Epithelial cell of esophagus (primary cell): ENCODE results near the gene PRKAA2.

Source experiments
- DNase-seq: peaks from one replicate; pipeline ENCODE4 v3.0.0; 2010; ENCODE audit warnings: low read depth
- H3K4me3 ChIP-seq: 2 replicates; pipeline ENCODE4 v1.5.1; 2011; ENCODE audit warnings: mild to moderate bottlenecking, low read length, control low read depth
- CTCF ChIP-seq: IDR thresholded peaks from 2 replicates; pipeline ENCODE4 v1.5.1; 2011; ENCODE audit warnings: low read depth, mild to moderate bottlenecking, low read length, control low read depth, inconsistent platforms; ENCODE audit not compliant: insufficient read depth; ENCODE audit errors: missing control alignments

Gene PRKAA2

GRCh38 chr1:56688522-56689026, 43.5 kb downstream of the PRKAA2 start:
- no peak for TF ChIP-seq CTCF
- no peak overlapping the region for H3K4me3 ChIP-seq
- peak; percentile 93 for DNase-seq

- no peak overlapping the region for H3K4me3 ChIP-seq
- TF ChIP-seq CTCF: no peak
- DNase-seq: peak; percentile 68
These were observed 51.5 kb downstream of the PRKAA2 start for GRCh38 chr1:56696663-56697062.

- no peak for TF ChIP-seq CTCF
- no peak overlapping the region for H3K4me3 ChIP-seq
- no peak for DNase-seq
These were observed 58.6 kb downstream of the PRKAA2 start for GRCh38 chr1:56703747-56704146.

- no peak for DNase-seq
- H3K4me3 ChIP-seq: no peak overlapping the region
- TF ChIP-seq CTCF: no peak
These were observed 62.3 kb downstream of the PRKAA2 start for GRCh38 chr1:56707379-56707778.

- peak; percentile 43 for TF ChIP-seq CTCF
- DNase-seq: peak; percentile 72
- H3K4me3 ChIP-seq: no peak overlapping the region
These were observed 64.3 kb downstream of the PRKAA2 start for GRCh38 chr1:56709269-56709880.

GRCh38 chr1:56709995-56710394, 64.9 kb downstream of the PRKAA2 start:
- no peak overlapping the region for H3K4me3 ChIP-seq
- DNase-seq: no peak
- TF ChIP-seq CTCF: no peak

GRCh38 chr1:56710646-56711045, 65.5 kb downstream of the PRKAA2 start:
- no peak overlapping the region for H3K4me3 ChIP-seq
- DNase-seq: peak; percentile 75
- TF ChIP-seq CTCF: no peak
